ENCODE results near the gene ELOB. TPM values are rescaled to one million over a fixed set of nuclear protein-coding genes. Genes with fewer than 3 reads are reported as not detected.

Gene ELOB
- total RNA-seq, 1 donor from 2014 or later, result 237 TPM

- TF ChIP-seq, protein P1, sequence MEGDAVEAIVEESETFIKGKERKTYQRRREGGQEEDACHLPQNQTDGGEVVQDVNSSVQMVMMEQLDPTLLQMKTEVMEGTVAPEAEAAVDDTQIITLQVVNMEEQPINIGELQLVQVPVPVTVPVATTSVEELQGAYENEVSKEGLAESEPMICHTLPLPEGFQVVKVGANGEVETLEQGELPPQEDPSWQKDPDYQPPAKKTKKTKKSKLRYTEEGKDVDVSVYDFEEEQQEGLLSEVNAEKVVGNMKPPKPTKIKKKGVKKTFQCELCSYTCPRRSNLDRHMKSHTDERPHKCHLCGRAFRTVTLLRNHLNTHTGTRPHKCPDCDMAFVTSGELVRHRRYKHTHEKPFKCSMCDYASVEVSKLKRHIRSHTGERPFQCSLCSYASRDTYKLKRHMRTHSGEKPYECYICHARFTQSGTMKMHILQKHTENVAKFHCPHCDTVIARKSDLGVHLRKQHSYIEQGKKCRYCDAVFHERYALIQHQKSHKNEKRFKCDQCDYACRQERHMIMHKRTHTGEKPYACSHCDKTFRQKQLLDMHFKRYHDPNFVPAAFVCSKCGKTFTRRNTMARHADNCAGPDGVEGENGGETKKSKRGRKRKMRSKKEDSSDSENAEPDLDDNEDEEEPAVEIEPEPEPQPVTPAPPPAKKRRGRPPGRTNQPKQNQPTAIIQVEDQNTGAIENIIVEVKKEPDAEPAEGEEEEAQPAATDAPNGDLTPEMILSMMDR (conservative IDR thresholded peaks at IDR 0.05), result no peak
- peaks cover 17% of the 10 kb centered on the region for H3K4me1 Mint-ChIP-seq (ENCODE audit: unreplicated experiment)
- no peaks in the 10 kb centered on the region for H3K9me3 Mint-ChIP-seq
- peaks cover 10% of the 10 kb centered on the region for H3K36me3 Mint-ChIP-seq
- H3K27ac Mint-ChIP-seq, result no peak overlapping the region
- DNase-seq (ENCODE audit: extremely low spot score, unreplicated experiment), result no peak
- H3K27me3 Mint-ChIP-seq, result peaks cover 3% of the 10 kb centered on the region
- peak overlapping the region; percentile 97 for H3K4me3 Mint-ChIP-seq
Observed at GRCh38 chr16:2775131-2775716, 1.9 kb downstream of the ELOB start.

GRCh38 chr16:2774161-2774891 is 2.8 kb downstream of the ELOB start:
- H3K9me3 Mint-ChIP-seq, result no peaks in the 10 kb centered on the region
- peaks cover 14% of the 10 kb centered on the region for H3K36me3 Mint-ChIP-seq
- H3K4me1 Mint-ChIP-seq (ENCODE audit: unreplicated experiment), result peaks cover 19% of the 10 kb centered on the region
- TF ChIP-seq, protein P1 (conservative IDR thresholded peaks at IDR 0.05), result no peak
- H3K27ac Mint-ChIP-seq, result peak overlapping the region; percentile 29
- DNase-seq (ENCODE audit: extremely low spot score, unreplicated experiment), result no peak
- H3K4me3 Mint-ChIP-seq, result no peak overlapping the region
- peaks cover 3% of the 10 kb centered on the region for H3K27me3 Mint-ChIP-seq

DNA sequence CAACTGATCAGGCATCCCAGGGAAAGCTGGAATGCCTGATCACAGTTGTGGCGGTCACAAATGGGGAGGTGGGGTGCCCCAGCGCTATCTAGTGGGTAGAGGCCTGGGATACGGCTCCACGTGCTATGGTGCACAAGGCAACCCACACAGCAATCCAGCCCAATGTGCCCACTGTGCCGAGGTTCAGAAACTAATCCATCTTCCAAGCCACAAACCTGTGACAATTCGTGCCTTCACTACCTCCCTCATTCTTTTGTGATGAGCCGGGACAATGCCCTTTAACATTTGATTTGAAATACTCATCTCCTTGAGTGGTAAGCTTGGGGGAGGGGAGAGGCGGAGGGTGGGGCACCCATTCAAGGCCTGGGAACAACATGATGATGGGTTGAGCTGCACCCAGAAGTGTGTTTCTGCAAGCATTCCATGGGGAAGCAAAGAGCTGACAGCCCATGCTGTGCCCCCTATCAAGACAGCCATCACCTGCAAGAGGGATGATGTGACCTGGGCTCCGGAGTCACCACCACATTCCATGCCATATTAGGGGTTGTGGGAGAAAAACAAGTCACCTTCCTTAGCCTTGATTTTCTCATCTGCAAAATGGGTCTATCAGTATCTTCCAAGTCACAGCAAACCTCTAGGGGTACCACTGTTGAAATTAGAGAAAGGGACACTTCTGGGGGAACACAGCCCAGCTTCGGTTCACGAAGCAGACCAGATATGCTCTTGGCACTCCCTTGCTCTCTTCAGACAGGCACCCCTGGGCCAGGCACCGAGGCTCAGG is 3.7 kb downstream of the ELOB start:
- peak overlapping the region; percentile 88 for H3K27ac Mint-ChIP-seq
- no peak for DNase-seq (ENCODE audit: extremely low spot score, unreplicated experiment)
- TF ChIP-seq, protein P1 (conservative IDR thresholded peaks at IDR 0.05), result no peak
- H3K9me3 Mint-ChIP-seq, result no peaks in the 10 kb centered on the region
- peaks cover 3% of the 10 kb centered on the region for H3K27me3 Mint-ChIP-seq
- peak overlapping the region; percentile 40 for H3K4me3 Mint-ChIP-seq
- peaks cover 15% of the 10 kb centered on the region for H3K36me3 Mint-ChIP-seq
- peaks cover 17% of the 10 kb centered on the region for H3K4me1 Mint-ChIP-seq (ENCODE audit: unreplicated experiment)

- H3K27ac Mint-ChIP-seq, result peak overlapping the region; percentile 88
- H3K4me3 Mint-ChIP-seq, result no peak overlapping the region
- no peak for DNase-seq (ENCODE audit: extremely low spot score, unreplicated experiment)
- peaks cover 3% of the 10 kb centered on the region for H3K27me3 Mint-ChIP-seq
- peaks cover 22% of the 10 kb centered on the region for H3K36me3 Mint-ChIP-seq
- H3K4me1 Mint-ChIP-seq (ENCODE audit: unreplicated experiment), result peaks cover 12% of the 10 kb centered on the region
- no peaks in the 10 kb centered on the region for H3K9me3 Mint-ChIP-seq
- TF ChIP-seq, protein P1 (conservative IDR thresholded peaks at IDR 0.05), result no peak
Observed at GRCh38 chr16:2771496-2772402, 5.3 kb downstream of the ELOB start.
